NCI-H1092 (cell line): ENCODE results near the gene GOLGA6L7.
"Not testable (repeated sequence)": the region's sequence is repeated elsewhere in the genome, so short reads cannot be mapped to it uniquely, and the experiment has no call there.

Experiments
- DNase-seq: peaks from one replicate; lab custom pipeline; 2025; lab: John Stamatoyannopoulos, UW

The GOLGA6L7 gene

DNA sequence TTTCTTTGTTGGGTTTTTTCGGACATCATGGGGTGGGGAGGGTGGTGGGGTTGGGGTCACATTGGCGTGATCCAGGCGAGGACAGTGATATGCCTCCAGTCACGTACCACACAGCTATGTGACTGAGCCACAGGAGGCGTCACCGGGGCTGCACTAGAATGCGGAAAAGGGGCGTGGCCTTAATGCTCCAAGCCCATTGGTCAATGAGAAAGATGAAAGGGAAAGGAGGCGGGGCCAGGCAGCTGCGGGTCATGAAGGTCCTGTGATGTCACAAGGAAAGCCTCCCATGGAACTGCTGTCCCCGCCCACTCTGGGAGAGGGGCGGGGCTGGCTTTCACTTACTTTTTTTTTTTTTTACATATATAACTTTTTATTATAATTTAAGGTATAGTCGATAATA is at the start of gene GOLGA6L7:
Gene GOLGA6L7, minus strand, starts transcription at position 124 of the 400 bp plus-strand sequence. Its CDS starts 95 bp downstream, at position 29.
- not testable (repeated sequence) for DNase-seq

DNA sequence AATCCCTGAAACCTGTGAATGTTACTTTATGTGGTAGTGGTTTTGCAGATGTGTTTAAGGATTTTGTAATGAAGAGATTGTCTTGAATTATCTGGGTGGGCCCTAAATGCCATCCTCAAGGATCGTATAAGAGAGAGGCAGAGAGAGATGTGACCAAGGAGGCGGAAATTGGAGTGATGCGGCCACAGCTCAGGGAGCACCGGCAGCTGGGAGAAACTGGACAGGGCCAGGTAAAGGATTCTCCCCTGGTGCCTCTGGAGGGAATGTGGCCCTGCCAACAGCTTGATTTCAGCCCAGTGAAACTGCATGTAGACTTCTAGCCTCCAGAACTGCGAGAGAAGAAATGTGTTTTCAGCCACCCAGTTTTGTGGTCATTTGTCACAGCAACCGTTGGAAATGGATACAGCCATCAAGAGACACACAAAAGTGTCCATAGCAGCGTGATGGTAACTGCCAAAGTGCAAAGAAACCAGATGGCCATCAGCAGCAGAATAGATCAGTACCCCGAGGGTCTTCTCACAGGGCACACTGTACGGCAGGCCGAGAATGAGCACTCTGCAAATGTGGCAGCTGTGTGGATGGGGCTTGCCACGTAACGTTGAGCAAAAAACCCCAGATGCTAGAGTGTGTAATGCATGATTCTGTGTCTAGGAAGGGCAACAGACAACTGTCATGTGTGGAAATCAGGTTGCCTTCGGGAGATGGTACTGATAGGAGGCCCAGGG is 49.6 kb upstream of the GOLGA6L7 start:
- DNase-seq = no peak

- no peak for DNase-seq
These were observed 48.5 kb upstream of the GOLGA6L7 start for GRCh38 chr15:28896951-28897350.

DNA sequence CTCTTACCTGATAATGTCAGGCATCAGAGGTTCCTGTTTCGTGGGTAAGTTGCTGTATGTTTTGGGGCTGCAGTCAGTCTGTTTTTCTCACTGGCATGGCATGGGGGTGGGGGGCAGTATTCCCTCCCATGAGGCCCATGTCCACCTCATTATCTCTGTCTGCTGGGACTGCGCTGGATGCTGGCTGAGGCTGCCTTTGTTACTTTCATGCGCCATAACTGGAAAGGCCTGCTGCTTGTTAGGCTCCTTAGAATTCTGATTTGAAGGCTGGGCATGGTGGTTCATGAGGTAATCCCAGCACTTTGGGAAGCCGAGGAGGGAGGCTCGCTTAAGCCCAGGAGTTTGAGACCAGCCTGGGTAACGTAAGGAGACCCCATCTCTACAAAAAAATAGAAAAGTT is 47.1 kb upstream of the GOLGA6L7 start:
- DNase-seq = no peak

DNA sequence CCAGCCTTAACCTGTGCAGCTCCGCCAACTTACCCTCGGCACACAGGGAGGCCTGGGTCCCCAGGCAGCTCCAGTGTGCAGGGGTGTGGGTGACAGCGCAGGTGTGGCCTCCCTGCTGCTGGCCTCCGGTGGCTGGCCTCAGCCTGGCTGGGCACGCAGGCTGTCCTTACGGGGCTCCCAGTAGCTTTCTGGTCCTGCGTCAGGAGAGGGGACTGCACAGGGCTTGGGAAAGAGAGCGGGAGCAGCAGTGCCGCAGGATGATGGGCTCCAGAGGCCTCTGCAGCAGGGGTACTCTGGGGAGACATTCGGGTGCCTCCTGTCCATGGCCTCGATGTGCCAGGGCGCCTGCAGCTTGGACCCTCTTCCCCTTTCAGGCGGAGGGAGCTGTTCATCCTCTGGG is 46.7 kb upstream of the GOLGA6L7 start:
- no peak for DNase-seq

DNA sequence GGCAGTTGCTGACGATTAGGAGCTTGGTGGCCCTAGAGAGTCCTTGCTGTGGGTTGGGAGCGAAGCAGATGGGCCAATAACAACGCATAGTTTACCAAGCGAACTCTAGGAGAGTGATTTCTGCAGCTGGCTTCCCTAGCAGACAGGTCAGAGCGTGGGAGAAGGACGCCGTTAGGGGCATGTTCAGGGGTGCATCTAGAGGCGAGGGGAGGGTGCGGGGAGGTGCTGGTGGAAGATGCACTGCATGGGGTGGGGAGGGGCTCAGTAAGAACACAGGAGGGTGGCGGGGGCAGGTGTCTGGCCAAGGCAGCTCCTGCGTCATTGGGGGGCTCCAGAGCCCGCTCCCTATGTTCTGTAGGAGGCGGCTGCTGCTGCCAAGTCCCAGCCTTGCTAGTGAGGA is 46.2 kb upstream of the GOLGA6L7 start:
- no peak for DNase-seq

DNA sequence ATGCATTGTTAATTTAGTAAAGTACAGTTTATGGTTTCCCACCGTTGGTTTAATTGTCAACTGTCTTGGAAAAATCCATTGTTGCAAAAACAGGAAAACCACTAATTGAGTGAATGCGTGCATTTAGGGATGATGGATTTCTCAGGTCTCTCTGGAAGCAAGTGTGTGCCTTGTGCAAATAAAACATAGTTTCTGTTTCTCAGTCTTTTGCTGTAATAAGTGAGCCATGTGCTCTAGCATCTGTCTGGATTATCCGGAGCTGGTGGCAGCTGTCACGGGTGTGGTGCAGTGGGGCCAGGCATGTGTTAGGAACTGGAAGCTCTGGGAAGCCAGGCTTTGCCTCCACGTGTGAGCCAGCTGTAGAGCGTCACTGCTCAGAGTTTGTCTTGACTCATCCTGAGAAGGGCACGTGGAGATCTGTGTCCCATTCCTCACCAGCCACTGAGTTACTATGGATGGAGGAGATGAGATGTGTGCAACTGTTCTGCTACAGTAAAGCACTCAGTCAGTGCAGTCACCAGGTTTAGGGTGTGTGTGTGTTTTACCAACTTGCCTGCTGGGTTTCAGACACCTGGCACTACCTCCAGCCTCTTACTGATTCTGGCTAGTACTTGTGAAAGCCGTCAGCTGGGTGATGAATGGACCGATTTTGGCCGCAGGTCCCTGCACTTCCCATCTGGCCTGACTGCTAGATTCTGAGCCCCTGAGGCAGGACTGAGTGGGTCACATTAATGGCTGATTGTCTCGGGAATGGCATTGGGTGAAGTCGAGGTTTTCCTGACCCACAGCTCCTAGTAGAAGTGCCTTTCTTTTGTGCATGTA is 44.6 kb upstream of the GOLGA6L7 start:
- no peak for DNase-seq

GRCh38 chr15:28891588-28891987 is 43.1 kb upstream of the GOLGA6L7 start:
- no peak for DNase-seq

DNA sequence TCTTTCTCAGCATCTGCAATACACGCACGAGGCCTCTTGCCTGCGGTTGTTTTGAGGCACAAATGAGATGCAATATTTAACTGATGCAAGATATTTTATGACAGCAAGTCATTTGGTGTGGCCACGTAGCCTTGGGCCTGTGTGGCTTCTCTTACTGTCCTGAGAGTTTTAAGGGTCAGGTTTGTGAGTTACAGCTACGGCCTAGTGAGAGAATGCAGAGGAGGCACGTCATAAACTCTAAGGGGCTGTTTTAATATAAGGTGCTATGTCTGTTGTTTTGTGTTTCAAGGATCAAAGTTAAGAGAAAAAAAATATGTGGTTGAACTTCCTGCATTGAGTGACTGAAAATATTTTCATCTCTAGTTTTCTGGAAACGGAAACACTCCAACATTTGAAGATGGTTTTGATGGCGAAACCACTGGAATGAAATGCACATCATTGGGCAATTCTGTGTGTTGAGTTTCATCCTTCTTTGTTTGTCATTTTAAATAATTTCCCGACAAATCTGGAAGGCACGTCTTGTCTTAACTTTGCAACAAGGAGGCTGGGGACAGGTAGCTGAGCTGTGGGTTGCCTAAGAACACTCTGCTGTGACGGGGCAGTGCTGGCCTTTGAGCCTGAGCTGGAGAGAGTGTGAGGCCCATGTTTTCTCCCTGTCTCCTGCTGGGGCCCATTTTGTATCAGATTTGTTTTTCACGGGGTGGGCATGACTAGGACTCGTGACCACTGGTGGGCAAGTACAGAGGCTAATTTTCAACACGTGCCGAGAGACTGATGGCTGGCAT is 42.5 kb upstream of the GOLGA6L7 start:
- DNase-seq = no peak

DNA sequence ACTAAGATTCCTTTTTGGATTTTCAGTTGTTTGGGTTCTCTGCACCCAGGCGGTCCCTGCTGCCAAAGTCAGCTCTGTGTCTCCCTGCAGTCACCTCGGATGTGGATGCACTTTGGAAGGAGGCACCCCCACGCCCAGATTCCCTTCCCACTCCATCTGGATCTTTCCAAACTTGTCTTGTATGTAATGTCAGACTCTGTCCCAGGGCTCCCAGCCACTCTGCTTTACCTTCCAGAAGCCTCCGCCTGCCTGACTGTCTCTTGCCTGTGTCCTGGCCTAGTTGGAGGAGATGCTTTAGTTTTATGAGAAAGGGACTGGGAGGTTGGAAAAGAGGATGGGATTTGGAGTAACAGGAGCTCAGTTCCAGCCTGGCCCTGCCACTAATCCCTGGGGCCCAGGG is 41.8 kb upstream of the GOLGA6L7 start:
- DNase-seq = not testable (repeated sequence)

- not testable (repeated sequence) for DNase-seq
These were observed 41.4 kb upstream of the GOLGA6L7 start for GRCh38 chr15:28889871-28890270.

DNA sequence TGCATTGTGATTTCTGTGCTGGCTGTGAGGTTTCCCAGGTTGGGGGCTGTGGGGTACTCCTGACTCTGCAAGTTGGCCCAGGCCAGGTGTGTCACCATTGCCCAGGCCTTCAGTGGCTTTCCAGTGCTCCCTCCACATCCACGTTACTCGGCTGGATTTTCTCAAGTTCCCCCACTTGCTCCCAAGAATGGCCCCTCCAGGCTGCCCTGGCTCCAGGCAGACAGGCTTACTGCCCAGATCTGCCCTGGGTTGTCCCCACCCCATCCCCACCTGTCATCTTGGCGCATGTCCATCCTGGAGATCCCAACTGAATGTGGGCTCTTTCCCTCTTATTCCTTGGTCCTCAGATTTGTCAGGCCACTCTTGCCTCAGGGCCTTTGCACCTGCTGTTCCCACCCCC is 40.9 kb upstream of the GOLGA6L7 start:
- no peak for DNase-seq

GRCh38 chr15:28888900-28889299 is 40.5 kb upstream of the GOLGA6L7 start:
- DNase-seq = no peak

GRCh38 chr15:28888302-28888894 is 40.0 kb upstream of the GOLGA6L7 start:
- DNase-seq = no peak

- DNase-seq = no peak
These were observed 39.1 kb upstream of the GOLGA6L7 start for GRCh38 chr15:28887339-28888174.

DNA sequence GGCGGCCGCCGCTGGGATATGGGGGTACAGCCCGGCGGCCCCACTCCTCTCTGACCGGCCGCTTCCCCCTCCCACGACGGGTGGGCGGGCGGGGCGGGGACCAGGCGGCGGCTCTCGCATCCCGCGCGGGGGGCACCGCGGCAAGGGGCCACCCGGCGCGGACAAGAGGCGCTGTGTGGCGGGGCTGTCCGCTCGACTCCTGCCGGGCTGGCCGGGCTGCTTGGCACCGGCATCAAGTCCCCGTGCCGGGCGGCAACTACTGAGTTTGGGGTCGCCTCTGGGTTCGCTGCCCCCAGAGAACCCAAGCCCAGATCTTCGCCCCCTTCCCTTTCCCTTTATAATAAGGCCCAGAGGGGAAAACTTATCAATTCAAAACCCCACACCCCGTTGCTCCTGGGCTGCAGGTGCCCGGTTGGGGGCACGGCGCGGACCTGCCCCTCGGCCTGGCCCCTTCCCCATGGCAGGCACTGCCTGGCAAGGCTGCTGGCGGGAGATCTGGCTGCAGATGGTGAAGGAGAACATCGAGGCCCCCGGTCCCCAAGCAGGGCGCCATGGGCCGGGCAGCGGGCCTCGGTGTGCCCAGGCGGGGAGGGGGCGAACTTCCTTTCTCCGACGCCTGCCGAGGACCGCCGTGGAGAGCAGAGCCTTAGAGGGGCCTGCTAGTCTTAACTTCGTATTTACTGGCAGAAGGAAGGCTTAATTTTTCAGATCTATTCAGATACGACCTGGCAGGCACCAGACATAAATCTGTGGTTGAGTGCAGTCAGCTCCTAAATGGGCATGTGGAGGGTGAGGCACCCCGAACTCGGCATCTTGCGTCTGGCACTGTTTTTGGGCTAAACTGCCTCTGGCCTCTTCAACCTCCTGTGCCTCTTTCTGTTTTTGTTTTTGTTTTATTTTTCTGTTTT is 38.2 kb upstream of the GOLGA6L7 start:
- no peak for DNase-seq

GRCh38 chr15:28885630-28886430 is 37.4 kb upstream of the GOLGA6L7 start, which contains the start of gene APBA2:
APBA2 (plus strand) TSS chr15:28885974; CDS start chr15:29053885, 167,911 bp downstream.
- DNase-seq = peak; percentile 26

GRCh38 chr15:28885128-28885629 is 36.7 kb upstream of the GOLGA6L7 start:
- no peak for DNase-seq
